Glomerular visceral epithelial cell (primary cell): ENCODE measurements around the gene PMEPA1.
A peak's percentile ranks its signal among the peaks of the same experiment; 100 is the strongest.

ENCODE experiments used
- DNase-seq: peaks from one replicate; pipeline ENCODE4 v3.0.0-alpha.2; 2016; ENCODE audit errors: extremely low spot score

The PMEPA1 gene

GRCh38 chr20:57736738-57737347 is 27.0 kb upstream of the PMEPA1 start:
- DNase-seq, result no peak

GRCh38 chr20:57735831-57736737 is 26.3 kb upstream of the PMEPA1 start:
- no peak for DNase-seq

GRCh38 chr20:57734754-57735153 is 24.9 kb upstream of the PMEPA1 start:
- DNase-seq, result no peak

GRCh38 chr20:57732226-57732625 is 22.4 kb upstream of the PMEPA1 start:
- DNase-seq, result no peak

- DNase-seq, result no peak
These were observed 18.9 kb upstream of the PMEPA1 start for GRCh38 chr20:57728762-57729161.

- DNase-seq, result no peak
These were observed 18.0 kb upstream of the PMEPA1 start for GRCh38 chr20:57727863-57728262.

GRCh38 chr20:57725636-57726035 is 15.8 kb upstream of the PMEPA1 start:
- DNase-seq, result no peak

- no peak for DNase-seq
These were observed 15.0 kb upstream of the PMEPA1 start for GRCh38 chr20:57724610-57725405.

GRCh38 chr20:57723816-57724215 is 14.0 kb upstream of the PMEPA1 start:
- no peak for DNase-seq

- DNase-seq, result no peak
These were observed 10.1 kb upstream of the PMEPA1 start for GRCh38 chr20:57719951-57720350.

GRCh38 chr20:57718490-57719009 is 8.7 kb upstream of the PMEPA1 start:
- peak; percentile 97 for DNase-seq

GRCh38 chr20:57717797-57718196 is 8.0 kb upstream of the PMEPA1 start:
- peak; percentile 20 for DNase-seq

- no peak for DNase-seq
These were observed 7.1 kb upstream of the PMEPA1 start for GRCh38 chr20:57716901-57717300.

GRCh38 chr20:57716202-57716601 is 6.4 kb upstream of the PMEPA1 start:
- DNase-seq, result peak; percentile 56

- DNase-seq, result no peak
These were observed 5.6 kb upstream of the PMEPA1 start for GRCh38 chr20:57715268-57715904.

- DNase-seq, result peak; percentile 89
These were observed 4.8 kb upstream of the PMEPA1 start for GRCh38 chr20:57714409-57715267.

- DNase-seq, result no peak
These were observed 4.1 kb upstream of the PMEPA1 start for GRCh38 chr20:57713951-57714350.

- DNase-seq, result peak; percentile 25
These were observed 3.7 kb upstream of the PMEPA1 start for GRCh38 chr20:57713505-57713903.

GRCh38 chr20:57712851-57713504 is 3.2 kb upstream of the PMEPA1 start:
- DNase-seq, result no peak

- DNase-seq, result no peak
These were observed 2.5 kb upstream of the PMEPA1 start for GRCh38 chr20:57712341-57712740.
